OCI-M2 (cell line): ENCODE results near the gene MRPL19.

Source experiments
- DNase-seq: peaks from one replicate; lab custom pipeline; 2025; ENCODE audit not compliant: unreplicated experiment; lab: John Stamatoyannopoulos, UW

The MRPL19 gene

DNA sequence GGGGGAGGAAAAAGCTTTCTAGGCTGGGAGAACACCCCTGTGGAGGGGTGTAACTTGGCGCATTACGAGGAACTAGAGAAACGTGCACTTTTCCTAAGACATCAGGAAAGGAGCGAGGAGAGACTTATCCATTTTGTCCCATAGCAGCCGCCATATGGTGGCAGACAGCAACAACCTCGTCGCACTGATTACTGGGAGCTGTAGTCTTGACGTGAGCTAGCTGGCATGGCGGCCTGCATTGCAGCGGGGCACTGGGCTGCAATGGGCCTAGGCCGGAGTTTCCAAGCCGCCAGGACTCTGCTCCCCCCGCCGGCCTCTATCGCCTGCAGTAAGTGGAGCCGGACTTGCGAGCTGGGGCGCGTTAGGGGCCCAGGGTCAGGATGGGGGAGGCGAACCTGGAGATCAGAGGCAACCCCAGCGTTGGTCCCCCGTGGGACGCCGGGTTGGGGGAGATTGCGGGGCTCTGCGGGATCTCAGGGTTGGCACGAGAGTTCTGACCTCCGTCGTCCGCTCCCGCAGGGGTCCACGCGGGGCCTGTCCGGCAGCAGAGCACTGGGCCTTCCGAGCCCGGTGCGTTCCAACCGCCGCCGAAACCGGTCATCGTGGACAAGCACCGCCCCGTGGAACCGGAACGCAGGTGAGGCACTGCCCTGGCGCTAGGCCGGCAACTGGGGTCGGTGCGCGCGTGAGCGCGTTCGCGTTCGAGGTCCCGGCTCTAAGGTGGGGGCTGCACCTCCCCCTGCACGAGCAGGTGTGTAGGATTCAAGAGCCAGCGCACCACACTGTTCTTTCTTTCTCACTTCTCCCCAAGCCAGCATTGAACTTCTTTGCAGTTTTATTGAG, at the start of gene MRPL19:
MRPL19 (plus strand) TSS at position 201 of the 843 bp plus-strand sequence; CDS start at position 226, 25 bp downstream.
- peak; percentile 24 for DNase-seq

DNA sequence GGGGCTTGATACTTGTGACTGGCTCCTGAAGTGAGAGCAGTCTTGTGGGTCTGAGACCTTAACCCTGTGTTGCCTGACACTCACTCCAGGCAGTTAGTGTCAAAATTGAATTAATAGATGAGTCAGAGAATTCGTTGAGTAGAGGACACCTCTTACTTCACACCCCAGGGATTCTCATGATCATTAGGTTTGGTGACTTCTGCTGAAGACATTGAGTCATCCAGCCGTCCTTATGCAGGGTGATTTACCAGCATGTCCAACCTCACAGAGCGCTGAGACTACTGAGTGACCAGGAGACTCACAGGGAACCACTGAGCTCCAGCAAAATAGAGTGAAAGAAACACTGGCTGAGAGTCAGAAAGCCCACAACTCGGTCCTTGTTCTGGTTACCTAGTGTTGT, 49.8 kb upstream of the MRPL19 start:
- no peak for DNase-seq

DNA sequence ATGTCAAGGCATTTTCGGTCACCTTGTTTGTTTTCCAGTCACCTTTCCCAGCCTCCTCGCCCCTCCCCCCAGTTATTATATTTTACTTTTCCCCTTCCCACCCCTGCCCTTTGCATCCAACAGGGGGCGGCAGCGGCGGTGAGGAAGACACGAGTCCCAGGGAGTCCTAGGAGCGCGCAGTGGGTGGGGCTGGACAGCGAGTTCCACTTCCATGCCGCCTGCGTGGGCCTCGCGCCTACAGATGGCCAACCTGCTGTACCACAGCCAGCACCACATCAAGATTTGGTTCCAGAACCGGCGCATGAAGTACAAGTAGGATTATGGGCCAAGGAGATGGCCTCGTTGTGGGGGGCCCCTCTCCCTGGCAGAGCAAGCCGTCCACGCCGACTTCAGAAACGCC, 48.6 kb upstream of the MRPL19 start:
- no peak for DNase-seq

DNA sequence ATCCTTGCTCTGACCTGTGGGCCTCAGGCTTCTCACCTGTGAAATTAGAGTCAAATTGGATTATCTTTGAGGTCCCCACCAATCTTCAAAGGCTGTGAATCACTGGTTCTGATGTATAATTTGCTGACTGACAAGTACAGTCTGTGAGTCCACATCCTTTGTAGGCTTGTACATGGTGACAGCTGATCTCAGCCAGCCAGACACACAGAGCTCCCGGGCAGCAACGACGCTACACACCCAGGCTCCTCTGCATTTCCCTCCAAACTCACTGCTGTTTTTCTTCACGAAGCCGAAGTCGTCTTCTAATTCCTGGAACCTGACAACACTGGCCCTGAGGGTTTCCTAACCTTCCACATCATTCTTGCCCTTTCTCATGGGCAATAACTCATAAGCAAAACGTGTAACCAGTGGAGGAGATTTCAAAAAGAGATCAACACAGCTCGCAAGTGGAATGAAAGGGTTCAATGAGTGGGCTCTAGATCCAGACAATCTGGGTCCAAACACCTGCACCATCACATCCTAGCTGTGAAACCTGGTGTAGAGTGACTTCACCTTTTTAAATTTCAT, 47.9 kb upstream of the MRPL19 start:
- no peak for DNase-seq

DNA sequence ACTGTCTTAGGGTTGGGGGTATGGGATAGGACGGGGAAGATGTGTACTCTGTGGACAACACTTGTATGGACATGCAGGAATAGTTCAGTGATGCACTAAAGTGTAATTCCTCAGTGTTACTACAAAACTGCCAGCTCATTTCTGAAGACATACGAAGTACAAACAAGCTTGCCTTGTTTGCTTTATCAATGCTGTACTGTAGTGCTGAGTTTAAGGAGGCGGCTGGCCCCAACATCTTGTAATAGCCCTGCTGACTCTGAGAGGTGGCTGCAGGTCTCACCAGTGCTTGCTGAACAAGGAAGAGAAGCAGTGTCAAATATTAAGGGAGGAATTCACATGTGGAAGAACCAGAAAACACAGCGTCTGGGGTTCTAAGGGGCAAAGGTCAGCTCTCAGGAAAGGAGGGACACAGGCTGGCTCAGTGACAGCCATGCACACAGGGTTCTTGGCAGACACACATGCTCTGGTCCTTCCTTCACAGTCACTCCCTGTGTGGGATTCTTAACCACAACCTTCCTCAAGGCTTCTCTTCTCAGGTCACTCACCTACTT, 46.0 kb upstream of the MRPL19 start:
- DNase-seq: no peak

DNA sequence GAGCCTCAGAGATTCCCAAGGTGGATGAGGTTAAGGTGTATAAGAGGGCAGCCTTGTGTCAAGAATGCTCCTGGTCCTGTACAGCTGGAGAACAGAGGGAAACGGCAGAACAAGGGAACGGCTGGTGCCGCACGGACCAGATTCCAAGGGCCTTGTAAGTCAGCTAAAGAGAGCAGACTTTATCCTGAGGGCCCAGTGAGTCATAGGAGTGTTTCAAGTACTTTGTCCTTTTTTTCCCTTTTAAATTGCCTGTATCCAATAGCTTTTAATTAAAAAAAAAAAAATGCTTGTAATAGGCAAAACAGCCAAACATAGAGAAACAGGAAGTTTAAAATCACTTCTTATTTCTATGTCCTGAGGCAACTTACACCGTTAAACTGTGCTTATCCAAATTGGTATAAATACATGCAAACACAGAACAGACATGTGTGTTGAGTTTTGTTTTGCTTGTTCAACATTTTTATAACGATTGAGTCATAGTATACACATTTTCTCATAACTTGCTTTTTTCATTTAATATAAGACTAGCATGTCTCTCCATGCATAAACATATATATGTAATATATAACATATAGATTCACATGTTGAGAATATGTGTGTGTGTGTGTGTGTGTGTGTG, 43.8 kb upstream of the MRPL19 start:
- DNase-seq: no peak

DNA sequence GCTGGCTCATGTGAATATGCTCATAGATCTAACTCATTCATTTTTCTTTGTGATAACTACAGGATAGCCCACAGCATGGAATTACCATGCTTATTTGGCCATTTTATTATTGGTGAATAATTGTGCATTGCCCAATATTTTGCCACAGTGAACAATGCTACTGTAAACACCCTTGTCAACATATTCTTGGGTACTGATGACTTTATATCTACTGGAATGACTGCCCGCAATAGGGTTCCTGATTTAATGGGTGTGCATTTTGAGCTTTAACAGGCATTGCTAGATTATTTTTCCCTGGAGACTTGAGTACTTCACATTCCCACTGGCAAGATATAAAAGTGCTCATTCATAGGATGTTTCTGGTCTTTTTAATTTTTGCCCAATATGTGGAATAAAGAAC, 43.1 kb upstream of the MRPL19 start:
- no peak for DNase-seq

DNA sequence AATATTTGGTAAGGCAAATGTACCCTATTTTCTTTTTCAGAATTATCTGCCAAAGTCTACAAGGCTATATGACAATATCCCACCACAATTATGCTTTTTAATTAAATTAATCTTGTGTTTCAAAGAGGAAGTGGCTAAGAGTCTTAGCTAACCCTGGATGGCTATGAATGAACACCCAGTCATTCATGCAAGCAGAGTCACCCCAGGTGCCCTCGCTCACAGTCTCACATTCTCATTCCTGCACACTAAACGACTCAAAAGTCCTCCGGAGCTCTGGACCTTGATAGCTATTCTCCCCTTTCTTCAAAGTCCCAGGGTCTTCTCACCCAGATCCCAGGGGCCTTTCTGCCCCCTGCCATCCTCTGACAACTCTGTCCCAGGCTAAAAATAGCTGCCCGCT, 42.1 kb upstream of the MRPL19 start:
- DNase-seq: no peak

DNA sequence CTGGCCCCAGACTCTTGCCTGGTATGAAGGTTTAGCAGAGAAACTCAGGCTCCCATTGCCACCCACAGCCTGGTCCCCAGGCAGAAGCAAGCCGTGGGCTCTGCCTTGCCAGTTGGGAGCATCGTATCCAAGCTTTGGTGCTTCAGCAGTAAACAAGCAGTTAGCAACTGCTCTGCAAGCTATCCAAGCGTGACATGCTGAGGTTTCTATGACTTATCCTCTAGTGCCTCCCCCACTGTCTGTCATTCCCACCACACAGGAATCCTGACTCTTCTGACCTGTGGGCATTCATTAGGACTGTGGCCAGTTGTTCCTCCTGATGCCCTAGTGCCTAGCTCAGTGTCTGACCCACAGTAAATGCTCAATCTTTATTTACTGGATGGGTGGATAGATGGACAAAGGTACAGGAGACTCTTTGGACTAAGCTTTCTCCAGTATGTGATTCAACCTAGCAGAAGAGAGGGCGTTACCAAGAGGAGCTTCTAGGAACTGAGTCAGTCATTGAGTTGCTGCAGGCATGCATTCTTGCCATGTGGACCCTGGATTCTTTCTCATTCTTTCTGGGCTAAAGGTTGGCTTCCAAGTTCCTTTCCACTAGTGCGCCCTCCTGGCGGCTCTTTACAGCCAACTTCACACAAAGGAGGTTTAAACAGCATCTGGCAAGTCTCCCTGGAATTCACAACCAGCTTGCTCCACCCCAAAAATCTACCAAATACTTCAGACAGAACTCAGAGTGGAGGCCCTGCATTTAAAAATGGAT, 40.6 kb upstream of the MRPL19 start:
- no peak for DNase-seq

DNA sequence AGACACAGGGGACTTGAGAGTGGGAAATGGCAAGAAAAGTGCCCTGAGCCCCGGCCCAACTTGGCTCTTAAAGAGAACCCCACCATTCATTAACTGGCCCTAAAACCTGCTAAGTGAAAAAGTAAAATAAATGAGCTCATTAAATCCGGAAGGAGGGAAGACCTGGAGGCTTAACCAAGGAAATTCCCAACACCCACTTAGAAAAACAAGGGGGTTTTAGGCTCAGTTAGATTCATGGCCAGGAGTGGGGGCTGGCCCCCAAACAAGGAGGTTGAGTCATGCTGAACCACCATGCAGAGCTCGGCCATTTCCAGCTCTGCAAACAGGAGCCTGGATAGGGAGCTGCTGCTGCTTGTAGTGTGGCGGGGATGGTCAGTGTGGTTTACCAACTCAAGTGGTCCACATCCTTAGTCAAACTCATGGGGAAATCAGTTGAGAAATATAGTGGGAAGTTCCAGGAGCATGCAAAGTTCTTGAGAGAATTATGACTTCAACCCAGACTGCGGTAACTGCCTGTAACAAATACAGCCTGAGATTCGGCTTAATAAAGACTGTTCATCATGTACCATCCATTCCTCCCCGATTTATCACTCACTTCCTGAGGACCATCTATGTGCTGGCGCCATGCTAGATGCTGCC, 39.7 kb upstream of the MRPL19 start:
- no peak for DNase-seq

DNA sequence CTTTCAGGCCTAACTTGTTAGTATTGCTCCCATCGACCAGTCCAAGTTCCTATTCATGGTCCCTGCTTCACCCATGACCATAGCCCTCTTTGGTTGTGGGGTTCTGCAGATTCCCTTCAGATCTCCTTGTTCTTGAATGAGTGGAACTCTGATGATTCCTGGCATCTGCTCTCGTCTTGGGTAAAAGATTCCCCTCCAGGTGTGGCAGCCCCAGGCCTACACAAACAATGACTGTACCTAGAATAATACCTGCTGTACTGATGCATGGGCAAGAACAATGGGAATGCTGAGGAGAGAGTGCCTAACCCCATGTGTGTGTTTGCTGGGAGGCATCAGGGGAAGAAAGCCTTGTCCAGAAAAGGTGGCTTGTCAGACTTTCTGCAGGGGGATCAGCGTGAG, 39.2 kb upstream of the MRPL19 start:
- DNase-seq: no peak

DNA sequence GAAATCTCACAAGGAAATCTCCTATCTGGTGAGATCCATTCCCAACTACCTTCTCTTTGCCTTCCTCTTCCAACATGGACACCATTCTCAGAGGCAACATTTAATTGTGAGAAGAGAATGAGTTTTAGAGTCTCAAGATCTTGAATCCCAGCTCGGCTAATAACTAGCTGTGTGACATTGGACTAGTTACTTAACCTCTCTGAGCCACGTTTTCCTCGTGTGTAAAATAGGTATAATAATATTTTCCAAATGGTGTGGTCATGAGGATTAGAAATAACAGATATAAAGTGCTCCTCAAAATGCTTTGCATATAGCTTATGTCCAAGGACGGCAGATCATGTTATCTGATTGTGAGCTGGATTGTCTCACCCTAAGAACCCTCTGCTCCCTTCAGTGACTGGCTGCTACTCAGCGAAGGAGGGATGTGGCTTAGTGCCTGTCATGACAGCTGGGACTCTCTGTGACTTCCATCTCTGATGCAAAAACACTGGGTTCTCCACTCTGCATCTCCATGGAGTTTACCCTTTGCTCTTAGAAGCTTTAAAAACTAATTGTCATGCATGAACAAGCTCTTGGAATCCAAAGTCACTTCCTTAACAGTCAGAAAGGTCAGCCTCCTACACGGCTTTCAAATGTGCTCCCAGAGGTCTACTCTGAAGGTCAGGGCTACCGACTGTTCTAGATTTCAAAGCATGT, 38.4 kb upstream of the MRPL19 start:
- DNase-seq: no peak

DNA sequence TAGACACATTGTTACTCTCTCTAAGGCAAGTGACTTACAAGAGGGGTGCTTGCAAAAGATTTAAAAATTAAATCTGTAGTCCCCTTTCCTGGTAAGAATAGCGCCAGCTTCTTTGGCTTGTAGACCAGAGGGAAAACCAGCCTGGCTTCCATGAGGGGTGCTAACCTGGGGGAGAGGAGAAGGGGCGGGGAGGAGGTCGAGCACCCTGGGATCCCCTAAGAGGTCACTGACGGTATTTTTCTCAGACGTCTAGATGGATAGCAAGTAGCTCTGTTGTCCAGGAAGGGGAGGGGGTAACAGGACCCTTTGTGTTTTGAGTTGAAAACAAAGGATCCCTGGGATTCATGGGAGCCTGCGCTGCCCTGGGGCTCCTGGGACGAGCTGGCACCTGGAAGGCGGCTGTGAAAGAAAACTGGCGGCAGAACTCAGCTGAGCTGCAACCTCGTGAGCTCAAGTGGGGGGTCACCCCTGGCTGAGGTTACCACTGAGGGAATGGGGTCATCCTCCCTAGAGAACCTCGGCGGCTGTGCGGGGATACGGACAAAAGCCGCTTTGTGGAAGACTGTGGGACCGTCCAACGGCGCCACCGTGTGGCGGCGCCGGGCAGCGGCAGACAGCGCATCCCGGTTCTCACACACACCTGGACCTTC, 37.8 kb upstream of the MRPL19 start:
- DNase-seq: no peak

DNA sequence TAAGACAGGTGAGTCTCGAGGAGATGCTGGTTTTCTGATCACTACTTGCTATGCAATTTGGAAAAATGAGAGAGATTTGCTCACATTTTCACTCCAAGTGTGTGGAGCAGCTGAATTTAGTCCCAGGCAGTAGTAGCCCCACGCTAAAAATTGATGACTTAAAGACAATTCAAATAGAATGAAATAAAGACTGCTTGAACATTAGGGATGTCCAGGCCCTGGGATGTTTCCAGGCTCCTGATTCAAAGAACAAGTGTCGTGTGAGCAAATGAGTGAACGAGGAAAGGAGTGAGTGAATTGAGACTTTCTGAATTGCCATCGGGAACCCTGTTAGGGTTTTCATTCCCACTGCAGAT, 37.3 kb upstream of the MRPL19 start:
- no peak for DNase-seq

DNA sequence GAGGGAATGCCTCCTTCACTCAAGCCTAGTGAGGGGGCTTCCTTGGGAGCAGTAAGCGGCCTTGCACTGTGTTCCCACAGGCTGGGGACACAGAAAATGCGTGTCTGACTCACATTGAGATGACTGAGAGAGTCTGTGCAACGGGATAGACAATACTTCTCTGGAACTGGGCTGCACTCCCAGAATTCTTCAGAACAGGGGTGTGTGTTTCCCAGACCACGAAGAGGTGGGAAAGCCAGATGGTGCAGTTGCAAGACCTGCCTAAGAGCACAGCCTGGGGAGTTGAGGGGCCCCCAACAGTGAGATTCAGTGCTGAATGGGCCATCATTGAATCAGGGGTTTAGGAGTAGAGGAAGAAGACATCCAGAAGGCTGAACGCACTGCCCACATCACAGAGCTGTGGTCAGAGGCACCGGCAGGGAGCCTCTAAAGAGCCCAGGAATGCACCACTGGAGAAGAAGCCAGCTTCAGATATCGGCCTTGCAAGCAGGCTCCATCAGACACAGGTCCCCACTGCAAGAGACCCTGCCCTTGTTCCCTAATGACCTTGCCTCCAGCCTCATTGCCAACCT, 36.6 kb upstream of the MRPL19 start:
- no peak for DNase-seq

DNA sequence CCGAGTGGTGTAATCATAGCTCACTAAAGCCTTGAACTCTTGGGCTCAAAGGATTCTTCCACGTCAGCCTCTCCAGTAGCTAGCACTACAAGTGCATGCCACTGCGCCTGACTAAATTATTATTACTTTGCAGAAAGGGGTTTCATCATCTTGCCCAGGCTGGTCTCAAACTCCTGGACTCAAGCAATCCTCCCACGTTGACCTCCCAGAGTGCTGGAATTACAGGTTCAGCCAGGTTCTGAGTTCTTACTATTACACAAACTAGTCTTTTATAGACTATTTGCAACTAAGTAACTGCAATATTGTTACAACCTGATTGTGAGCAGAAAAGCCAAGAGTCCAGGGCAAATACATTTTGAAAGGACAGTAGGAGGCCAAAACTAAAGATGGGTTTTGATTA, 35.9 kb upstream of the MRPL19 start:
- DNase-seq: no peak

DNA sequence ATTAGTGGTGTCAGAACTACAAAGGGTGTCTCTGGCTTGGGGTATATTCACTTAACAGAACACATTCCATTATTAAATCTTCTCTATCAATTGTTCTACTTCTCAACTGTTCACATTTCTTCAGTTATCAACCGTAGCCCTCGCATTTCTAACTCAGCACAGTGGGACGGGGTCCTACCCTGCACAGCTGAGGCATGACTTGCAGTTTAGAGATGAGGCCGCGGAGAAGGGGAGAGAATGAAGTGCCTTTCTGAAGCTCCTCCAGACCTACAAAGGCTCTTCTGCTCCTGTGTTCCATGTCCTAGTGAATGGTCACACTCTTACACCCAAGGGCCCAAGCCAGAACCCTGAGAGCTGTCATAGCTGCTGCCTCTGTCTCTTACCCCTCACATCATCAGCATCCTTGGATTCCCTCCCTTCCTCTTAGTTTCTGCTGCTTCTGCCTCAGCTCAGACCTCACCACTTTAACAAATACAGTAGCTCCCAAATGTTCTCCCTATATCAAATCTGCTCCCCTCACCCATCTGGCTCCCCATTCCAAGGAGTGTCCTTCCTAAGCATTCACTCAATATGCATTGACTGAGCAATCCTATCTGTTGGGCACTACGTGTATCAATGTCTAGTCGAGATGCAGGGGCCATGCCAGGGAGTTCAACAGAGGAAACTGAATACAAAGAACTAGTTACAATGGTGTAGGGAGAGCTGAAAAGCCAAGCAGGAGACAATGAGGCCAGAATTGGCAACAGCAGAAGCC, 34.3 kb upstream of the MRPL19 start:
- no peak for DNase-seq

DNA sequence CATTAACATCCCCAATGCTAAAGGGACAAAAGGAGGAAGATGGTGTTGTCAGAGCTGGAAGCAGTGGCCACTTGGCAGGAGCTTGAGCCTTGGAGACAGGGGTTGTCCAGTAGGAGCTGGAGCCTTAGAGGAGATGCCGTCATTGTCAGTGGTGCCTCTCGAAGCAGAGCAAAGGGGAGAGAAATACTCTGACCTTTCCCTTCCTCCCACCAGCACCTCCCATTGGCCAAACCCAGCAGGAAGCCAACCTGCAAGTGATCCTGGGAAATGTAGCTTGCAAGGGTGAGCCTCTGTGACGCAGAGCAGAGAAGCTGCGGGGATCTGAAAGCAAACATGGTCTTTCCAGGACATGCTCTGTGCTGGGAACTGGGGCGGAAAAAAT, 33.7 kb upstream of the MRPL19 start:
- no peak for DNase-seq

DNA sequence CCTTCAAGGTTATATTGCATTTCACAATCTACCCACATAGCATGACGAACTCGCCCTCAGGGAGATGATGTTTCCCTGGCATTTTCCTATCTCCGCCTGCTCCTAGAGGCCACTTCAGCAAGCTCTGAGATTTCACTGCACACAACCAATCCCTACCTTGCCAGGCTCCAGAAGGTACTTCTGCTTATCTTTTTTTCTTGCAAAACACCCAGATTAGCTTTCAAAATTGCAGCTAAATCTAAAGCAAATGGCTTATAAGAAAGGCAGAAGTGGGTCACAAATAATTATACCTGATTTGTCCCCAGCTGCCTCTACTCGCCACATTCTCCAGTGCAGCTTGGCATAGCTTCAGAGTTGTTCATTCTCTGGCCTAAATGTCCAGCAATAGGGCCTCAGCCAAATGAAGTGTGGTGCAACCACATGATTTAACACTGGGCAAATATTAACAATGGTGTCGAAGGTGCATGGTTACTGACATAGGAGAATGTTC, 32.4 kb upstream of the MRPL19 start:
- DNase-seq: no peak
